ENCODE results near the gene ANKRA2.

DNA sequence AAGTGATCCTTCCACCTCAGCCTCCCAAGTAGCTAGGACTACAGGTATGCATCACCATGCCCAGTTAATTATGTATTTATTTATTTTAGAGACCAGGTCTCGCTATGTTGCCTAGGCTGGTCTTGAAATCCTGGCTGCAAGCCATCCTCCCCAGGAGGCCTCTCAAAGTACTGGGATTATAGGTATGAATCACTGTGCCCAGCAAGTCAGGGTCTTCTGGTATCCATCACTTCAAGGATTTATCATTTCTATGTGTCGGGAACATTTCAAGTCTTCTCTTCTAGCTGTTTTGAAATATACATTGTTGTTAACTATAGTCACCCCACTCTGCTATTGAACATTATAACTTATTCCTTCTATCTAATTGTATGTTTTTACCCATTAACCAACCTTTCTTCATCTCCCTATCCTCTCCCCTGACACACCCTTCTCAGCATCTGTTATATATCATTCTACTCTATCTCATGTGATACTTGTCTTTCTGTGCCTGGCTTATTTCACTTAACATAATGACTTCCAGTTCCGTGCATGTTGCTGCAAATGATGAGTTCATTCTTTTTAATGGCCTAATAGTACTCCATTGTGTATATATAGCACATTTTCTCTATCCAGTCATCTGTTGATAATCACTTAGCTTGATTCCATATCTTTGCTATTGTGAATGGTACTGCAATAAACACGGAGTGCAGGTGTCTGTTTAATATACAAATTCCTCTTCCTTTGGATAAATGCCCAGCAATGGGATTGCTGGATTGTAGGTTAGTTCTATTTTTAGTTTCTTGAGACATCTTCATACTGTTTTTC is 26.5 kb upstream of the ANKRA2 start:
- no peak for TF ChIP-seq POLR2A (conservative IDR thresholded peaks at IDR 0.05)
- TF ChIP-seq, protein P1, sequence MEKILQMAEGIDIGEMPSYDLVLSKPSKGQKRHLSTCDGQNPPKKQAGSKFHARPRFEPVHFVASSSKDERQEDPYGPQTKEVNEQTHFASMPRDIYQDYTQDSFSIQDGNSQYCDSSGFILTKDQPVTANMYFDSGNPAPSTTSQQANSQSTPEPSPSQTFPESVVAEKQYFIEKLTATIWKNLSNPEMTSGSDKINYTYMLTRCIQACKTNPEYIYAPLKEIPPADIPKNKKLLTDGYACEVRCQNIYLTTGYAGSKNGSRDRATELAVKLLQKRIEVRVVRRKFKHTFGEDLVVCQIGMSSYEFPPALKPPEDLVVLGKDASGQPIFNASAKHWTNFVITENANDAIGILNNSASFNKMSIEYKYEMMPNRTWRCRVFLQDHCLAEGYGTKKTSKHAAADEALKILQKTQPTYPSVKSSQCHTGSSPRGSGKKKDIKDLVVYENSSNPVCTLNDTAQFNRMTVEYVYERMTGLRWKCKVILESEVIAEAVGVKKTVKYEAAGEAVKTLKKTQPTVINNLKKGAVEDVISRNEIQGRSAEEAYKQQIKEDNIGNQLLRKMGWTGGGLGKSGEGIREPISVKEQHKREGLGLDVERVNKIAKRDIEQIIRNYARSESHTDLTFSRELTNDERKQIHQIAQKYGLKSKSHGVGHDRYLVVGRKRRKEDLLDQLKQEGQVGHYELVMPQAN (IDR thresholded peaks at IDR 0.05; ENCODE audit: borderline replicate concordance), result no peak
- TF ChIP-seq HNRNPH1 (optimal IDR thresholded peaks at IDR 0.05; ENCODE audit: low read depth, low read length), result no peak
- TF ChIP-seq, protein P2, sequence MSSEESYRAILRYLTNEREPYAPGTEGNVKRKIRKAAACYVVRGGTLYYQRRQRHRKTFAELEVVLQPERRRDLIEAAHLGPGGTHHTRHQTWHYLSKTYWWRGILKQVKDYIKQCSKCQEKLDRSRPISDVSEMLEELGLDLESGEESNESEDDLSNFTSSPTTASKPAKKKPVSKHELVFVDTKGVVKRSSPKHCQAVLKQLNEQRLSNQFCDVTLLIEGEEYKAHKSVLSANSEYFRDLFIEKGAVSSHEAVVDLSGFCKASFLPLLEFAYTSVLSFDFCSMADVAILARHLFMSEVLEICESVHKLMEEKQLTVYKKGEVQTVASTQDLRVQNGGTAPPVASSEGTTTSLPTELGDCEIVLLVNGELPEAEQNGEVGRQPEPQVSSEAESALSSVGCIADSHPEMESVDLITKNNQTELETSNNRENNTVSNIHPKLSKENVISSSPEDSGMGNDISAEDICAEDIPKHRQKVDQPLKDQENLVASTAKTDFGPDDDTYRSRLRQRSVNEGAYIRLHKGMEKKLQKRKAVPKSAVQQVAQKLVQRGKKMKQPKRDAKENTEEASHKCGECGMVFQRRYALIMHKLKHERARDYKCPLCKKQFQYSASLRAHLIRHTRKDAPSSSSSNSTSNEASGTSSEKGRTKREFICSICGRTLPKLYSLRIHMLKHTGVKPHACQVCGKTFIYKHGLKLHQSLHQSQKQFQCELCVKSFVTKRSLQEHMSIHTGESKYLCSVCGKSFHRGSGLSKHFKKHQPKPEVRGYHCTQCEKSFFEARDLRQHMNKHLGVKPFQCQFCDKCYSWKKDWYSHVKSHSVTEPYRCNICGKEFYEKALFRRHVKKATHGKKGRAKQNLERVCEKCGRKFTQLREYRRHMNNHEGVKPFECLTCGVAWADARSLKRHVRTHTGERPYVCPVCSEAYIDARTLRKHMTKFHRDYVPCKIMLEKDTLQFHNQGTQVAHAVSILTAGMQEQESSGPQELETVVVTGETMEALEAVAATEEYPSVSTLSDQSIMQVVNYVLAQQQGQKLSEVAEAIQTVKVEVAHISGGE (CRISPR knock-in tag; IDR thresholded peaks at IDR 0.05), result no peak
- TF ChIP-seq, protein P3, sequence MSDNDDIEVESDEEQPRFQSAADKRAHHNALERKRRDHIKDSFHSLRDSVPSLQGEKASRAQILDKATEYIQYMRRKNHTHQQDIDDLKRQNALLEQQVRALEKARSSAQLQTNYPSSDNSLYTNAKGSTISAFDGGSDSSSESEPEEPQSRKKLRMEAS (CRISPR knock-in tag; IDR thresholded peaks at IDR 0.05), result no peak
- TF ChIP-seq, protein P4, sequence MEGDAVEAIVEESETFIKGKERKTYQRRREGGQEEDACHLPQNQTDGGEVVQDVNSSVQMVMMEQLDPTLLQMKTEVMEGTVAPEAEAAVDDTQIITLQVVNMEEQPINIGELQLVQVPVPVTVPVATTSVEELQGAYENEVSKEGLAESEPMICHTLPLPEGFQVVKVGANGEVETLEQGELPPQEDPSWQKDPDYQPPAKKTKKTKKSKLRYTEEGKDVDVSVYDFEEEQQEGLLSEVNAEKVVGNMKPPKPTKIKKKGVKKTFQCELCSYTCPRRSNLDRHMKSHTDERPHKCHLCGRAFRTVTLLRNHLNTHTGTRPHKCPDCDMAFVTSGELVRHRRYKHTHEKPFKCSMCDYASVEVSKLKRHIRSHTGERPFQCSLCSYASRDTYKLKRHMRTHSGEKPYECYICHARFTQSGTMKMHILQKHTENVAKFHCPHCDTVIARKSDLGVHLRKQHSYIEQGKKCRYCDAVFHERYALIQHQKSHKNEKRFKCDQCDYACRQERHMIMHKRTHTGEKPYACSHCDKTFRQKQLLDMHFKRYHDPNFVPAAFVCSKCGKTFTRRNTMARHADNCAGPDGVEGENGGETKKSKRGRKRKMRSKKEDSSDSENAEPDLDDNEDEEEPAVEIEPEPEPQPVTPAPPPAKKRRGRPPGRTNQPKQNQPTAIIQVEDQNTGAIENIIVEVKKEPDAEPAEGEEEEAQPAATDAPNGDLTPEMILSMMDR (IDR thresholded peaks at IDR 0.05 in 2 of 3, conservative IDR thresholded peaks at IDR 0.05 in 1 of 3; ENCODE audit: insufficient read depth in 2 of 3, low read depth in 1 of 3, low read length in 3 of 3), result no peak
- TF ChIP-seq ZFX (CRISPR knock-in tag; IDR thresholded peaks at IDR 0.05), result no peak
- TF ChIP-seq POLR2AphosphoS5 (IDR thresholded peaks at IDR 0.05; ENCODE audit: control insufficient read depth, insufficient read depth, low read depth, low read length), result no peak
- no peak for TF ChIP-seq CHD1 (IDR thresholded peaks at IDR 0.05; ENCODE audit: low read length)
- no peak for TF ChIP-seq CREM (IDR thresholded peaks at IDR 0.05; ENCODE audit: low read depth)
- TF ChIP-seq KDM4B (IDR thresholded peaks at IDR 0.05; ENCODE audit: borderline replicate concordance in 2 of 2, low read depth in 1 of 2), result no peak
- TF ChIP-seq BRCA1 (IDR thresholded peaks at IDR 0.05), result no peak
- TF ChIP-seq BRCA1 (CRISPR knock-in tag; IDR thresholded peaks at IDR 0.05), result no peak
- no peak for TF ChIP-seq RCOR1 (IDR thresholded peaks at IDR 0.05; ENCODE audit: borderline replicate concordance in 1 of 2, low read depth in 2 of 2, low read length in 2 of 2)
- TF ChIP-seq, protein P5, sequence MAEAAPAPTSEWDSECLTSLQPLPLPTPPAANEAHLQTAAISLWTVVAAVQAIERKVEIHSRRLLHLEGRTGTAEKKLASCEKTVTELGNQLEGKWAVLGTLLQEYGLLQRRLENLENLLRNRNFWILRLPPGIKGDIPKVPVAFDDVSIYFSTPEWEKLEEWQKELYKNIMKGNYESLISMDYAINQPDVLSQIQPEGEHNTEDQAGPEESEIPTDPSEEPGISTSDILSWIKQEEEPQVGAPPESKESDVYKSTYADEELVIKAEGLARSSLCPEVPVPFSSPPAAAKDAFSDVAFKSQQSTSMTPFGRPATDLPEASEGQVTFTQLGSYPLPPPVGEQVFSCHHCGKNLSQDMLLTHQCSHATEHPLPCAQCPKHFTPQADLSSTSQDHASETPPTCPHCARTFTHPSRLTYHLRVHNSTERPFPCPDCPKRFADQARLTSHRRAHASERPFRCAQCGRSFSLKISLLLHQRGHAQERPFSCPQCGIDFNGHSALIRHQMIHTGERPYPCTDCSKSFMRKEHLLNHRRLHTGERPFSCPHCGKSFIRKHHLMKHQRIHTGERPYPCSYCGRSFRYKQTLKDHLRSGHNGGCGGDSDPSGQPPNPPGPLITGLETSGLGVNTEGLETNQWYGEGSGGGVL (CRISPR knock-in tag; IDR thresholded peaks at IDR 0.05), result no peak
